Endodermal cell (in vitro differentiated cells): ENCODE measurements around the gene NPC1L1. TPM values are rescaled to one million over a fixed set of nuclear protein-coding genes. Genes with fewer than 3 reads are reported as not detected.
A peak's percentile ranks its signal among the peaks of the same experiment; 100 is the strongest.

Source experiments
- DNase-seq: peaks from one replicate; pipeline ENCODE4 v3.0.0-alpha.2; 2017
- H3K27ac ChIP-seq: 2 replicates; pipeline ENCODE4 v1.5.1; 2013; ENCODE audit warnings: mild to moderate bottlenecking, low read depth, low read length, moderate library complexity
- H3K27me3 ChIP-seq: 2 replicates; pipeline ENCODE4 v1.6.1; 2013; ENCODE audit warnings: mild to moderate bottlenecking, low read length, moderate library complexity; ENCODE audit not compliant: insufficient read depth, control insufficient read depth, poor library complexity, severe bottlenecking
- H3K36me3 ChIP-seq: 2 replicates; pipeline ENCODE4 v1.7.0; 2013; ENCODE audit warnings: mild to moderate bottlenecking, low read length, moderate library complexity; ENCODE audit not compliant: control insufficient read depth, insufficient read depth
- H3K4me1 ChIP-seq: one replicate; pipeline ENCODE4 v1.7.0; 2013; ENCODE audit warnings: low read length; ENCODE audit not compliant: control insufficient read depth, insufficient read depth
- H3K4me3 ChIP-seq: 2 replicates; pipeline ENCODE4 v1.5.1; 2013; ENCODE audit warnings: mild to moderate bottlenecking, low read length, moderate library complexity
- H3K9ac ChIP-seq: 2 replicates; pipeline ENCODE4 v1.6.1; 2013; ENCODE audit warnings: mild to moderate bottlenecking, low read length, moderate library complexity; ENCODE audit not compliant: poor library complexity, severe bottlenecking; ENCODE audit errors: extremely low read depth
- H3K9me3 ChIP-seq: 2 replicates; pipeline ENCODE4 v1.6.1; 2013; ENCODE audit warnings: mild to moderate bottlenecking, low read length, moderate library complexity; ENCODE audit not compliant: control insufficient read depth
- H3K27ac Mint-ChIP-seq: 2 replicates; pipeline ENCODE4 v1.8.0; 2020; ENCODE audit warnings: mixed read lengths
- H3K27me3 Mint-ChIP-seq: 2 replicates; pipeline ENCODE4 v1.8.0; 2021; ENCODE audit warnings: mild to moderate bottlenecking, mixed read lengths; ENCODE audit not compliant: insufficient read depth
- H3K36me3 Mint-ChIP-seq: 2 replicates; pipeline ENCODE4 v1.8.0; 2020; ENCODE audit warnings: low read depth, mixed read lengths
- H3K4me1 Mint-ChIP-seq: 2 replicates; pipeline ENCODE4 v1.8.0; 2020; ENCODE audit warnings: mixed read lengths
- H3K4me3 Mint-ChIP-seq: 2 replicates; pipeline ENCODE4 v1.8.0; 2020; ENCODE audit warnings: mild to moderate bottlenecking, moderate library complexity, mixed read lengths
- H3K9me3 Mint-ChIP-seq: 2 replicates; pipeline ENCODE4 v1.8.0; 2020; ENCODE audit warnings: mild to moderate bottlenecking, mixed read lengths
- CTCF ChIP-seq: fragments of 200-600 bp; sonication (generic); conservative IDR thresholded peaks from 2 replicates; pipeline ENCODE4 v1.5.0; 2021; ENCODE audit warnings: antibody characterized with exemption, mild to moderate bottlenecking
- WGBS, 2 experiments: methylation state at CpG; one replicate each; pipeline versions ENCODE4 v1.1.5 to v1.1.7; 2013; ENCODE audit warnings: missing lambda C conversion rate in 2 of 2, mixed read lengths in 1 of 2; ENCODE audit not compliant: insufficient coverage in 1 of 2, insufficient read length in 1 of 2; 5-methylcytosine and 5-hydroxymethylcytosine counted together
- total RNA-seq, 2 donors: library from RNA; stranded (reverse); fragmentation: NEBNext Ultra II Directional in 1 of 2; extraction: Animal tissue kit (Norgen Biotek cat#: 25700) in 1 of 2; gene quantifications; 2 replicates in 1 of 2; 3 replicates in 1 of 2; pipeline ENCODE4 v1.2.1, GENCODE V29; 2021

Gene NPC1L1
- total RNA-seq, 2 donors from 2014 or later, result 2.7 to 3.1 TPM

- Mint-ChIP-seq H3K4me1 (peaks cover 7% of the 10 kb centered on the region), H3K27me3 (peaks cover 3% of the 10 kb centered on the region), H3K9me3 (no peaks in the 10 kb centered on the region), H3K27ac (peak overlapping the region; percentile 97), H3K4me3 (peak overlapping the region; percentile 81), H3K36me3 (peaks cover 22% of the 10 kb centered on the region)
- no peaks in the 10 kb centered on the region for H3K4me1 ChIP-seq
- peak overlapping the region; percentile 83 for H3K9ac ChIP-seq
- H3K36me3 ChIP-seq, result peaks cover 21% of the 10 kb centered on the region
- WGBS, 2 experiments, result 95 to 99% methylated on average over 9 to 13 of the region's 13 CpGs
- no peaks in the 10 kb centered on the region for H3K9me3 ChIP-seq
- no peaks in the 10 kb centered on the region for H3K27me3 ChIP-seq
- H3K27ac ChIP-seq, result no peak overlapping the region
- DNase-seq, result no peak
- no peak for TF ChIP-seq CTCF
- H3K4me3 ChIP-seq, result peak overlapping the region; percentile 92
Observed at GRCh38 chr7:44583146-44583865, 42.2 kb upstream of the NPC1L1 start.

- Mint-ChIP-seq H3K27me3 (peaks cover 3% of the 10 kb centered on the region), H3K36me3 (peaks cover 27% of the 10 kb centered on the region), H3K4me1 (peaks cover 7% of the 10 kb centered on the region), H3K4me3 (peak within 1 kb of the TSS; percentile 81), H3K27ac (peak within 1 kb of the TSS; percentile 97), H3K9me3 (no peaks in the 10 kb centered on the region)
- Histone ChIP-seq H3K4me1 (no peaks in the 10 kb centered on the region), H3K9ac (peak within 1 kb of the TSS; percentile 83), H3K27ac (peak within 1 kb of the TSS; percentile 85), H3K36me3 (peaks cover 26% of the 10 kb centered on the region), H3K27me3 (no peaks in the 10 kb centered on the region), H3K4me3 (peak within 1 kb of the TSS; percentile 97), H3K9me3 (no peaks in the 10 kb centered on the region)
- TF ChIP-seq CTCF, result no peak
- WGBS, 2 experiments, result 0 to 1% methylated on average over 26 to 71 of the region's 71 CpGs
- peak; percentile 100 for DNase-seq
Observed at GRCh38 chr7:44581879-44582603, 40.9 kb upstream of the NPC1L1 start, which contains the start of gene TMED4. TMED4 (minus strand) TSS chr7:44582231; CDS start chr7:44582206, 25 bp downstream.

GRCh38 chr7:44580945-44581878 is 40.1 kb upstream of the NPC1L1 start:
- Mint-ChIP-seq H3K9me3 (no peaks in the 10 kb centered on the region), H3K27ac (peak overlapping the region; percentile 72), H3K36me3 (peaks cover 29% of the 10 kb centered on the region), H3K4me1 (peaks cover 7% of the 10 kb centered on the region), H3K27me3 (peaks cover 3% of the 10 kb centered on the region), H3K4me3 (peak overlapping the region; percentile 81)
- DNase-seq, result peak; percentile 70
- TF ChIP-seq CTCF, result no peak
- H3K36me3 ChIP-seq, result peaks cover 28% of the 10 kb centered on the region
- peak overlapping the region; percentile 76 for H3K27ac ChIP-seq
- H3K4me1 ChIP-seq, result no peaks in the 10 kb centered on the region
- 38 to 46% methylated on average over 25 to 30 of the region's 30 CpGs for WGBS, 2 experiments
- H3K4me3 ChIP-seq, result peak overlapping the region; percentile 97
- no peaks in the 10 kb centered on the region for H3K9me3 ChIP-seq
- H3K27me3 ChIP-seq, result no peaks in the 10 kb centered on the region
- H3K9ac ChIP-seq, result peak overlapping the region; percentile 72
